Measurements from ENCODE around the gene VGLL4.

DNA sequence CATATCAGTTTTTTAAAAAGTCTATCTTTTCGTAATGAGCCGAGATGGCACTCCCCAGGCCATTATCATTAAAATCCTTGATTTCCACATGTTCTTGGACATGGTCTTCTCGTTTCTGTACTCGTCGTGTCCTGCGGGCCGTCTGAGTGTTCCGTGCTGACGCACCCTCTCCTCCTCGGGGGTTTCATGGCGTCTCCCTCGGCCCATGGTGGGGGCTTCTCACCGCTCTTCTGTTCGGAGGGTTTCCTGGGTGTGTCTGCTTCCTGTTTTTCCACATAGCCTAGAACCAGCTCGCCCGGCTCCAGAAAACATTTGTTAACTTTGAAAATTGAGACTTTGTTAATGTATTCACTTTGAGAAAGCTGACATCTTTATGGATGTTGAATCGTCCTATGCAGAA, 92.7 kb downstream of the VGLL4 start:
- TF ChIP-seq, protein P1, sequence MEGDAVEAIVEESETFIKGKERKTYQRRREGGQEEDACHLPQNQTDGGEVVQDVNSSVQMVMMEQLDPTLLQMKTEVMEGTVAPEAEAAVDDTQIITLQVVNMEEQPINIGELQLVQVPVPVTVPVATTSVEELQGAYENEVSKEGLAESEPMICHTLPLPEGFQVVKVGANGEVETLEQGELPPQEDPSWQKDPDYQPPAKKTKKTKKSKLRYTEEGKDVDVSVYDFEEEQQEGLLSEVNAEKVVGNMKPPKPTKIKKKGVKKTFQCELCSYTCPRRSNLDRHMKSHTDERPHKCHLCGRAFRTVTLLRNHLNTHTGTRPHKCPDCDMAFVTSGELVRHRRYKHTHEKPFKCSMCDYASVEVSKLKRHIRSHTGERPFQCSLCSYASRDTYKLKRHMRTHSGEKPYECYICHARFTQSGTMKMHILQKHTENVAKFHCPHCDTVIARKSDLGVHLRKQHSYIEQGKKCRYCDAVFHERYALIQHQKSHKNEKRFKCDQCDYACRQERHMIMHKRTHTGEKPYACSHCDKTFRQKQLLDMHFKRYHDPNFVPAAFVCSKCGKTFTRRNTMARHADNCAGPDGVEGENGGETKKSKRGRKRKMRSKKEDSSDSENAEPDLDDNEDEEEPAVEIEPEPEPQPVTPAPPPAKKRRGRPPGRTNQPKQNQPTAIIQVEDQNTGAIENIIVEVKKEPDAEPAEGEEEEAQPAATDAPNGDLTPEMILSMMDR (IDR thresholded peaks at IDR 0.05): no peak
- TF ChIP-seq, protein P2, sequence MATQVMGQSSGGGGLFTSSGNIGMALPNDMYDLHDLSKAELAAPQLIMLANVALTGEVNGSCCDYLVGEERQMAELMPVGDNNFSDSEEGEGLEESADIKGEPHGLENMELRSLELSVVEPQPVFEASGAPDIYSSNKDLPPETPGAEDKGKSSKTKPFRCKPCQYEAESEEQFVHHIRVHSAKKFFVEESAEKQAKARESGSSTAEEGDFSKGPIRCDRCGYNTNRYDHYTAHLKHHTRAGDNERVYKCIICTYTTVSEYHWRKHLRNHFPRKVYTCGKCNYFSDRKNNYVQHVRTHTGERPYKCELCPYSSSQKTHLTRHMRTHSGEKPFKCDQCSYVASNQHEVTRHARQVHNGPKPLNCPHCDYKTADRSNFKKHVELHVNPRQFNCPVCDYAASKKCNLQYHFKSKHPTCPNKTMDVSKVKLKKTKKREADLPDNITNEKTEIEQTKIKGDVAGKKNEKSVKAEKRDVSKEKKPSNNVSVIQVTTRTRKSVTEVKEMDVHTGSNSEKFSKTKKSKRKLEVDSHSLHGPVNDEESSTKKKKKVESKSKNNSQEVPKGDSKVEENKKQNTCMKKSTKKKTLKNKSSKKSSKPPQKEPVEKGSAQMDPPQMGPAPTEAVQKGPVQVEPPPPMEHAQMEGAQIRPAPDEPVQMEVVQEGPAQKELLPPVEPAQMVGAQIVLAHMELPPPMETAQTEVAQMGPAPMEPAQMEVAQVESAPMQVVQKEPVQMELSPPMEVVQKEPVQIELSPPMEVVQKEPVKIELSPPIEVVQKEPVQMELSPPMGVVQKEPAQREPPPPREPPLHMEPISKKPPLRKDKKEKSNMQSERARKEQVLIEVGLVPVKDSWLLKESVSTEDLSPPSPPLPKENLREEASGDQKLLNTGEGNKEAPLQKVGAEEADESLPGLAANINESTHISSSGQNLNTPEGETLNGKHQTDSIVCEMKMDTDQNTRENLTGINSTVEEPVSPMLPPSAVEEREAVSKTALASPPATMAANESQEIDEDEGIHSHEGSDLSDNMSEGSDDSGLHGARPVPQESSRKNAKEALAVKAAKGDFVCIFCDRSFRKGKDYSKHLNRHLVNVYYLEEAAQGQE (IDR thresholded peaks at IDR 0.05; ENCODE audit: insufficient read depth in 1 of 2, low read depth in 2 of 2, low read length in 1 of 2): no peak
